WTC11 (cell line): Measurements from ENCODE around the gene RAPH1. TPM values are rescaled to one million over a fixed set of nuclear protein-coding genes. Genes with fewer than 3 reads are reported as not detected.

Source experiments
- ATAC-seq: fragments of 200-7000 bp; cut with Tn5 transposase; 2 replicates; pipeline ENCODE4 v1.10.0; 2021; ENCODE audit warnings: mild to moderate bottlenecking, moderate library complexity
- CTCF ChIA-PET: fragments of 300-600 bp; sonication (Branson Sonifier 250); formaldehyde crosslinking; loops from one replicate; lab custom pipeline; 2021; ENCODE audit warnings: antibody characterized with exemption; lab: Charles Lee
- POLR2A ChIA-PET: fragments of 350-600 bp; sonication (Branson Sonifier 250); formaldehyde crosslinking; loops from one replicate; lab custom pipeline; 2021; ENCODE audit warnings: antibody characterized with exemption; lab: Charles Lee
- DNase-seq: peaks from one replicate; pipeline ENCODE4 v3.0.0; 2021; ENCODE audit warnings: low spot score
- H3K27ac Mint-ChIP-seq: 2 replicates; pipeline ENCODE4 v1.8.0; 2021; ENCODE audit warnings: mixed read lengths
- H3K27me3 Mint-ChIP-seq: 2 replicates; pipeline ENCODE4 v1.8.0; 2021; ENCODE audit warnings: low read depth, mild to moderate bottlenecking, moderate library complexity, mixed read lengths
- H3K36me3 Mint-ChIP-seq: 2 replicates; pipeline ENCODE4 v1.8.0; 2021; ENCODE audit warnings: mixed read lengths
- H3K4me1 Mint-ChIP-seq: 2 replicates; pipeline ENCODE4 v1.8.0; 2022; ENCODE audit warnings: mixed read lengths
- H3K4me3 Mint-ChIP-seq: 2 replicates; pipeline ENCODE4 v1.8.0; 2021; ENCODE audit warnings: mild to moderate bottlenecking, moderate library complexity, mixed read lengths
- H3K9me3 Mint-ChIP-seq: 2 replicates; pipeline ENCODE4 v1.8.0; 2021; ENCODE audit warnings: mixed read lengths
- ATF3 ChIP-seq: sonication (generic); formaldehyde crosslinking; conservative IDR thresholded peaks from 2 replicates; pipeline ENCODE4 v1.8.1; 2022; ENCODE audit warnings: mild to moderate bottlenecking, missing genetic modification reagents
- E2F5 ChIP-seq: sonication (generic); formaldehyde crosslinking; IDR thresholded peaks from 2 replicates; pipeline ENCODE4 v1.8.1; 2022; ENCODE audit warnings: mild to moderate bottlenecking, moderate library complexity, missing genetic modification reagents
- EMX1 ChIP-seq: fragments of 250-450 bp; sonication (Bioruptor Pico); IDR thresholded peaks from 2 replicates; pipeline ENCODE4 v1.8.0; 2021; ENCODE audit warnings: mild to moderate bottlenecking
- HMGA2 ChIP-seq: fragments of 250-450 bp; sonication (Bioruptor Pico); IDR thresholded peaks from 2 replicates; pipeline ENCODE4 v1.4.0; 2021; ENCODE audit warnings: mild to moderate bottlenecking, moderate library complexity
- MXD4 ChIP-seq: fragments of 250-450 bp; sonication (Bioruptor Pico); IDR thresholded peaks from 2 replicates; pipeline ENCODE4 v1.8.0; 2021; ENCODE audit warnings: mild to moderate bottlenecking, moderate library complexity, borderline replicate concordance
- NR1H2 ChIP-seq: sonication (generic); formaldehyde crosslinking; IDR thresholded peaks from 2 replicates; pipeline ENCODE4 v1.9.0; 2021; ENCODE audit warnings: mild to moderate bottlenecking, moderate library complexity, missing genetic modification reagents
- RELA ChIP-seq: sonication (generic); formaldehyde crosslinking; IDR thresholded peaks from 2 replicates; pipeline ENCODE4 v1.8.1; 2022; ENCODE audit warnings: missing genetic modification reagents, mild to moderate bottlenecking, borderline replicate concordance
- SMAD4 ChIP-seq: sonication (generic); formaldehyde crosslinking; IDR thresholded peaks from 2 replicates; pipeline ENCODE4 v1.8.0; 2022; ENCODE audit warnings: mild to moderate bottlenecking, missing genetic modification reagents
- SP1 ChIP-seq: sonication (generic); formaldehyde crosslinking; conservative IDR thresholded peaks from 2 replicates; pipeline ENCODE4 v1.8.1; 2022; ENCODE audit warnings: missing genetic modification reagents
- USF2 ChIP-seq: sonication (generic); formaldehyde crosslinking; IDR thresholded peaks from 2 replicates; pipeline ENCODE4 v1.8.1; 2023; ENCODE audit warnings: mild to moderate bottlenecking, missing genetic modification reagents, moderate library complexity
- ZNF263 ChIP-seq: sonication (generic); formaldehyde crosslinking; IDR thresholded peaks from 2 replicates; pipeline ENCODE4 v1.8.1; 2022; ENCODE audit warnings: low read depth, mild to moderate bottlenecking, moderate library complexity, missing genetic modification reagents
- total RNA-seq: library from RNA; stranded (reverse); gene quantifications from 3 replicates; pipeline ENCODE4 v1.2.3, GENCODE V29; 2021
- TF ChIP-seq, protein P1 (sequence below): sonication (generic); formaldehyde crosslinking; conservative IDR thresholded peaks from 2 replicates; pipeline ENCODE4 v1.8.1; 2023; ENCODE audit warnings: mild to moderate bottlenecking, low read depth, missing genetic modification reagents, moderate library complexity
- TF ChIP-seq, protein P2 (sequence below): sonication (generic); formaldehyde crosslinking; IDR thresholded peaks from 2 replicates; pipeline ENCODE4 v1.8.1; 2023; ENCODE audit warnings: mild to moderate bottlenecking, moderate library complexity, missing genetic modification reagents
- TF ChIP-seq, protein P3 (sequence below): sonication (generic); formaldehyde crosslinking; IDR thresholded peaks from 2 replicates; pipeline ENCODE4 v1.8.1; 2022; ENCODE audit warnings: missing genetic modification reagents, borderline replicate concordance
- TF ChIP-seq, protein P4 (sequence below): sonication (generic); formaldehyde crosslinking; IDR thresholded peaks from 2 replicates; pipeline ENCODE4 v1.8.0; 2022; ENCODE audit warnings: mild to moderate bottlenecking, missing genetic modification reagents
- TF ChIP-seq, protein P5 (sequence below): fragments of 250-450 bp; sonication (Bioruptor Pico); IDR thresholded peaks from 2 replicates; pipeline ENCODE4 v1.9.0; 2021; ENCODE audit warnings: mild to moderate bottlenecking, borderline replicate concordance
- TF ChIP-seq, protein P6 (sequence below): sonication (generic); formaldehyde crosslinking; IDR thresholded peaks from 2 replicates; pipeline ENCODE4 v1.8.1; 2022; ENCODE audit warnings: low read depth, mild to moderate bottlenecking, moderate library complexity, missing genetic modification reagents, borderline replicate concordance

RAPH1 gene
- total RNA-seq, 1 experiment from 2014 or later = 24.6 TPM

DNA sequence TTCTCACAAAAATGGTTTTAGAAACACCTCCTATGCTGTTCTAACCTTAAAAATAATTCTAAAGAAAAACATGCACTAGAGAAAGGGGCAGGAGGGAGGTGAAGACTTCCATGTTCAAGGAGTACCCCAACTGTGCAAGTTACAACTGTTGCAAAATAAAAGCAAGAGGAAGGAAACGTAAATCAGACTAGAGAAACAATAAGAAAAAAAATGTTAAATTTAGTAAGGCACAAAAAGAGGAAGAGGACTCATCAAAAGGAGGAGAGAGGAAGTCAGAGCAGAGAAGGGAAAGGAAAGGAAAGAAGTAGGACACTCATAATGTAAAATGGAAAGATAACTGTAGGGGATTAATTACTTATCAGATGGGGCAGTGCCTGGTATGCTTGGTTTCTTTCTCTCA, 34.1 kb downstream of the RAPH1 start:
- CTCF ChIA-PET = interaction anchor here (0.6 kb wide), 1 partner anchor 85 kb away, joined by 4 read pairs; no protein-coding TSS in a partner anchor

GRCh38 chr2:203500297-203500696, 34.8 kb downstream of the RAPH1 start:
- ChIA-PET CTCF (no interaction called here), POLR2A (interaction anchor here (0.6 kb wide), 1 partner anchor 658 kb away, joined by 3 read pairs; no protein-coding TSS in a partner anchor)
- Mint-ChIP-seq H3K36me3 (peaks cover 21% of the 10 kb centered on the region), H3K9me3 (peaks cover 22% of the 10 kb centered on the region), H3K4me1 (peaks cover 5% of the 10 kb centered on the region; the same call in 1 of the 2 replicates), H3K27ac (no peak overlapping the region), H3K27me3 (no peaks in the 10 kb centered on the region), H3K4me3 (no peak overlapping the region)
- no peak for ATAC-seq
- no peak for DNase-seq
- TF ChIP-seq, protein P1, sequence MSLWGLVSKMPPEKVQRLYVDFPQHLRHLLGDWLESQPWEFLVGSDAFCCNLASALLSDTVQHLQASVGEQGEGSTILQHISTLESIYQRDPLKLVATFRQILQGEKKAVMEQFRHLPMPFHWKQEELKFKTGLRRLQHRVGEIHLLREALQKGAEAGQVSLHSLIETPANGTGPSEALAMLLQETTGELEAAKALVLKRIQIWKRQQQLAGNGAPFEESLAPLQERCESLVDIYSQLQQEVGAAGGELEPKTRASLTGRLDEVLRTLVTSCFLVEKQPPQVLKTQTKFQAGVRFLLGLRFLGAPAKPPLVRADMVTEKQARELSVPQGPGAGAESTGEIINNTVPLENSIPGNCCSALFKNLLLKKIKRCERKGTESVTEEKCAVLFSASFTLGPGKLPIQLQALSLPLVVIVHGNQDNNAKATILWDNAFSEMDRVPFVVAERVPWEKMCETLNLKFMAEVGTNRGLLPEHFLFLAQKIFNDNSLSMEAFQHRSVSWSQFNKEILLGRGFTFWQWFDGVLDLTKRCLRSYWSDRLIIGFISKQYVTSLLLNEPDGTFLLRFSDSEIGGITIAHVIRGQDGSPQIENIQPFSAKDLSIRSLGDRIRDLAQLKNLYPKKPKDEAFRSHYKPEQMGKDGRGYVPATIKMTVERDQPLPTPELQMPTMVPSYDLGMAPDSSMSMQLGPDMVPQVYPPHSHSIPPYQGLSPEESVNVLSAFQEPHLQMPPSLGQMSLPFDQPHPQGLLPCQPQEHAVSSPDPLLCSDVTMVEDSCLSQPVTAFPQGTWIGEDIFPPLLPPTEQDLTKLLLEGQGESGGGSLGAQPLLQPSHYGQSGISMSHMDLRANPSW (CRISPR knock-in tag) = no peak
- TF ChIP-seq, protein P2, sequence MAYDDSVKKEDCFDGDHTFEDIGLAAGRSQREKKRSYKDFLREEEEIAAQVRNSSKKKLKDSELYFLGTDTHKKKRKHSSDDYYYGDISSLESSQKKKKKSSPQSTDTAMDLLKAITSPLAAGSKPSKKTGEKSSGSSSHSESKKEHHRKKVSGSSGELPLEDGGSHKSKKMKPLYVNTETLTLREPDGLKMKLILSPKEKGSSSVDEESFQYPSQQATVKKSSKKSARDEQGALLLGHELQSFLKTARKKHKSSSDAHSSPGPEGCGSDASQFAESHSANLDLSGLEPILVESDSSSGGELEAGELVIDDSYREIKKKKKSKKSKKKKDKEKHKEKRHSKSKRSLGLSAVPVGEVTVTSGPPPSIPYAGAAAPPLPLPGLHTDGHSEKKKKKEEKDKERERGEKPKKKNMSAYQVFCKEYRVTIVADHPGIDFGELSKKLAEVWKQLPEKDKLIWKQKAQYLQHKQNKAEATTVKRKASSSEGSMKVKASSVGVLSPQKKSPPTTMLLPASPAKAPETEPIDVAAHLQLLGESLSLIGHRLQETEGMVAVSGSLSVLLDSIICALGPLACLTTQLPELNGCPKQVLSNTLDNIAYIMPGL (CRISPR knock-in tag) = no peak
- TF ChIP-seq, protein P3, sequence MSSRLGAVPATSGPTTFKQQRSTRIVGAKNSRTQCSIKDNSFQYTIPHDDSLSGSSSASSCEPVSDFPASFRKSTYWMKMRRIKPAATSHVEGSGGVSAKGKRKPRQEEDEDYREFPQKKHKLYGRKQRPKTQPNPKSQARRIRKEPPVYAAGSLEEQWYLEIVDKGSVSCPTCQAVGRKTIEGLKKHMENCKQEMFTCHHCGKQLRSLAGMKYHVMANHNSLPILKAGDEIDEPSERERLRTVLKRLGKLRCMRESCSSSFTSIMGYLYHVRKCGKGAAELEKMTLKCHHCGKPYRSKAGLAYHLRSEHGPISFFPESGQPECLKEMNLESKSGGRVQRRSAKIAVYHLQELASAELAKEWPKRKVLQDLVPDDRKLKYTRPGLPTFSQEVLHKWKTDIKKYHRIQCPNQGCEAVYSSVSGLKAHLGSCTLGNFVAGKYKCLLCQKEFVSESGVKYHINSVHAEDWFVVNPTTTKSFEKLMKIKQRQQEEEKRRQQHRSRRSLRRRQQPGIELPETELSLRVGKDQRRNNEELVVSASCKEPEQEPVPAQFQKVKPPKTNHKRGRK (CRISPR knock-in tag) = no peak
- TF ChIP-seq RELA (no peak), USF2 (CRISPR knock-in tag) (no peak), ATF3 (CRISPR knock-in tag) (no peak), E2F5 (CRISPR knock-in tag) (no peak), SP1 (CRISPR knock-in tag) (no peak), EMX1 (CRISPR knock-in tag) (no peak), MXD4 (CRISPR knock-in tag) (no peak)
- TF ChIP-seq, protein P4, sequence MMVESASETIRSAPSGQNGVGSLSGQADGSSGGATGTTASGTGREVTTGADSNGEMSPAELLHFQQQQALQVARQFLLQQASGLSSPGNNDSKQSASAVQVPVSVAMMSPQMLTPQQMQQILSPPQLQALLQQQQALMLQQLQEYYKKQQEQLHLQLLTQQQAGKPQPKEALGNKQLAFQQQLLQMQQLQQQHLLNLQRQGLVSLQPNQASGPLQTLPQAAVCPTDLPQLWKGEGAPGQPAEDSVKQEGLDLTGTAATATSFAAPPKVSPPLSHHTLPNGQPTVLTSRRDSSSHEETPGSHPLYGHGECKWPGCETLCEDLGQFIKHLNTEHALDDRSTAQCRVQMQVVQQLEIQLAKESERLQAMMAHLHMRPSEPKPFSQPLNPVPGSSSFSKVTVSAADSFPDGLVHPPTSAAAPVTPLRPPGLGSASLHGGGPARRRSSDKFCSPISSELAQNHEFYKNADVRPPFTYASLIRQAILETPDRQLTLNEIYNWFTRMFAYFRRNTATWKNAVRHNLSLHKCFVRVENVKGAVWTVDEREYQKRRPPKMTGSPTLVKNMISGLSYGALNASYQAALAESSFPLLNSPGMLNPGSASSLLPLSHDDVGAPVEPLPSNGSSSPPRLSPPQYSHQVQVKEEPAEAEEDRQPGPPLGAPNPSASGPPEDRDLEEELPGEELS (CRISPR knock-in tag) = no peak

More for the DNA sequence above, 34.1 kb downstream of the RAPH1 start:
- DNase-seq (no peak), ATAC-seq (no peak)
- POLR2A ChIA-PET = interaction anchor here (0.6 kb wide), 1 partner anchor 658 kb away, joined by 3 read pairs; no protein-coding TSS in a partner anchor
- Mint-ChIP-seq H3K27ac (no peak overlapping the region), H3K4me3 (no peak overlapping the region), H3K9me3 (peaks cover 28% of the 10 kb centered on the region), H3K27me3 (no peaks in the 10 kb centered on the region), H3K4me1 (peaks cover 5% of the 10 kb centered on the region; the same call in 1 of the 2 replicates), H3K36me3 (peaks cover 28% of the 10 kb centered on the region)
- TF ChIP-seq, protein P5, sequence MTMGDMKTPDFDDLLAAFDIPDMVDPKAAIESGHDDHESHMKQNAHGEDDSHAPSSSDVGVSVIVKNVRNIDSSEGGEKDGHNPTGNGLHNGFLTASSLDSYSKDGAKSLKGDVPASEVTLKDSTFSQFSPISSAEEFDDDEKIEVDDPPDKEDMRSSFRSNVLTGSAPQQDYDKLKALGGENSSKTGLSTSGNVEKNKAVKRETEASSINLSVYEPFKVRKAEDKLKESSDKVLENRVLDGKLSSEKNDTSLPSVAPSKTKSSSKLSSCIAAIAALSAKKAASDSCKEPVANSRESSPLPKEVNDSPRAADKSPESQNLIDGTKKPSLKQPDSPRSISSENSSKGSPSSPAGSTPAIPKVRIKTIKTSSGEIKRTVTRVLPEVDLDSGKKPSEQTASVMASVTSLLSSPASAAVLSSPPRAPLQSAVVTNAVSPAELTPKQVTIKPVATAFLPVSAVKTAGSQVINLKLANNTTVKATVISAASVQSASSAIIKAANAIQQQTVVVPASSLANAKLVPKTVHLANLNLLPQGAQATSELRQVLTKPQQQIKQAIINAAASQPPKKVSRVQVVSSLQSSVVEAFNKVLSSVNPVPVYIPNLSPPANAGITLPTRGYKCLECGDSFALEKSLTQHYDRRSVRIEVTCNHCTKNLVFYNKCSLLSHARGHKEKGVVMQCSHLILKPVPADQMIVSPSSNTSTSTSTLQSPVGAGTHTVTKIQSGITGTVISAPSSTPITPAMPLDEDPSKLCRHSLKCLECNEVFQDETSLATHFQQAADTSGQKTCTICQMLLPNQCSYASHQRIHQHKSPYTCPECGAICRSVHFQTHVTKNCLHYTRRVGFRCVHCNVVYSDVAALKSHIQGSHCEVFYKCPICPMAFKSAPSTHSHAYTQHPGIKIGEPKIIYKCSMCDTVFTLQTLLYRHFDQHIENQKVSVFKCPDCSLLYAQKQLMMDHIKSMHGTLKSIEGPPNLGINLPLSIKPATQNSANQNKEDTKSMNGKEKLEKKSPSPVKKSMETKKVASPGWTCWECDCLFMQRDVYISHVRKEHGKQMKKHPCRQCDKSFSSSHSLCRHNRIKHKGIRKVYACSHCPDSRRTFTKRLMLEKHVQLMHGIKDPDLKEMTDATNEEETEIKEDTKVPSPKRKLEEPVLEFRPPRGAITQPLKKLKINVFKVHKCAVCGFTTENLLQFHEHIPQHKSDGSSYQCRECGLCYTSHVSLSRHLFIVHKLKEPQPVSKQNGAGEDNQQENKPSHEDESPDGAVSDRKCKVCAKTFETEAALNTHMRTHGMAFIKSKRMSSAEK (CRISPR knock-in tag) = no peak
- TF ChIP-seq, protein P6, sequence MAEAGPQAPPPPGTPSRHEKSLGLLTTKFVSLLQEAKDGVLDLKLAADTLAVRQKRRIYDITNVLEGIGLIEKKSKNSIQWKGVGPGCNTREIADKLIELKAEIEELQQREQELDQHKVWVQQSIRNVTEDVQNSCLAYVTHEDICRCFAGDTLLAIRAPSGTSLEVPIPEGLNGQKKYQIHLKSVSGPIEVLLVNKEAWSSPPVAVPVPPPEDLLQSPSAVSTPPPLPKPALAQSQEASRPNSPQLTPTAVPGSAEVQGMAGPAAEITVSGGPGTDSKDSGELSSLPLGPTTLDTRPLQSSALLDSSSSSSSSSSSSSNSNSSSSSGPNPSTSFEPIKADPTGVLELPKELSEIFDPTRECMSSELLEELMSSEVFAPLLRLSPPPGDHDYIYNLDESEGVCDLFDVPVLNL (CRISPR knock-in tag) = no peak
- TF ChIP-seq ZNF263 (CRISPR knock-in tag) = no peak
- no peak for TF ChIP-seq SMAD4
- TF ChIP-seq HMGA2 = no peak
- TF ChIP-seq NR1H2 (CRISPR knock-in tag) = no peak
